Limb (tissue), 2 donors: Measurements from ENCODE around the gene ELANE.
A peak's percentile ranks its signal among the peaks of the same experiment; 100 is the strongest.
"Not testable (repeated sequence)": the region's sequence is repeated elsewhere in the genome, so short reads cannot be mapped to it uniquely, and the experiment has no call there.

Experiments
- DNase-seq, 2 donors: peaks; one replicate each; pipeline ENCODE4 v3.0.0-alpha.2; 2016; ENCODE audit errors: extremely low spot score in 2 of 2

ELANE gene

GRCh38 chr19:878751-879561 is 26.9 kb downstream of the ELANE start:
- DNase-seq: not testable (repeated sequence)

- DNase-seq: no peak
These were observed 27.8 kb downstream of the ELANE start for GRCh38 chr19:879711-880438.

GRCh38 chr19:881385-882071 is 29.4 kb downstream of the ELANE start:
- no peak for DNase-seq

GRCh38 chr19:882871-883497 is 30.9 kb downstream of the ELANE start:
- DNase-seq: no peak

GRCh38 chr19:883661-884211 is 31.6 kb downstream of the ELANE start:
- DNase-seq: no peak

- no peak for DNase-seq
These were observed 32.5 kb downstream of the ELANE start for GRCh38 chr19:884420-885211.

GRCh38 chr19:885536-886224 is 33.6 kb downstream of the ELANE start:
- DNase-seq: no peak

GRCh38 chr19:887072-887471 is 35.0 kb downstream of the ELANE start:
- no peak for DNase-seq

GRCh38 chr19:887599-887998 is 35.5 kb downstream of the ELANE start:
- no peak for DNase-seq

GRCh38 chr19:888581-889385 is 36.7 kb downstream of the ELANE start:
- DNase-seq: no peak

GRCh38 chr19:889662-890295 is 37.7 kb downstream of the ELANE start:
- no peak for DNase-seq

- no peak for DNase-seq
These were observed 38.7 kb downstream of the ELANE start for GRCh38 chr19:890831-891230.

GRCh38 chr19:891421-892200 is 39.5 kb downstream of the ELANE start:
- DNase-seq: not testable (repeated sequence)

- DNase-seq: no peak
These were observed 40.3 kb downstream of the ELANE start for GRCh38 chr19:892243-892893.

GRCh38 chr19:892894-893689 is 41.0 kb downstream of the ELANE start, which contains the start of the genes MED16 and RNU6-9:
Gene MED16, minus strand, starts transcription at chr19:893187. Its CDS starts 2,056 bp downstream, at chr19:891131.
Gene RNU6-9, plus strand, starts transcription at chr19:893484.
- peak; percentile 93 to 95 for DNase-seq

- no peak for DNase-seq
These were observed 44.3 kb downstream of the ELANE start for GRCh38 chr19:896434-896833.
